Subcutaneous abdominal adipose tissue (tissue), 5 donors: ENCODE measurements around the gene BHLHE40.

Source experiments
- H3K27ac ChIP-seq: one replicate; pipeline ENCODE4 v1.7.0; 2013; ENCODE audit warnings: low read depth, mild to moderate bottlenecking, inconsistent platforms, low read length, moderate library complexity
- H3K27me3 ChIP-seq, 5 donors: one replicate each; pipeline ENCODE4 v1.7.0; 2013; ENCODE audit warnings: low read length in 5 of 5, inconsistent platforms in 1 of 5; ENCODE audit not compliant: control insufficient read depth in 5 of 5, insufficient read depth in 4 of 5
- H3K36me3 ChIP-seq, 5 donors: one replicate each; pipeline ENCODE4 v1.7.0; 2013; ENCODE audit warnings: low read length in 5 of 5; ENCODE audit not compliant: control insufficient read depth in 5 of 5, insufficient read depth in 5 of 5
- H3K4me1 ChIP-seq, 5 donors: one replicate each; pipeline ENCODE4 v1.7.0; 2013; ENCODE audit warnings: low read length in 5 of 5, mild to moderate bottlenecking in 3 of 5, moderate library complexity in 1 of 5; ENCODE audit not compliant: control insufficient read depth in 5 of 5, insufficient read depth in 5 of 5
- H3K4me3 ChIP-seq, 5 donors: one replicate each; pipeline ENCODE4 v1.7.0; 2013; ENCODE audit warnings: low read length in 5 of 5, low read depth in 1 of 5
- H3K9ac ChIP-seq, 5 donors: one replicate each; pipeline ENCODE4 v1.7.0; 2013; ENCODE audit warnings: low read length in 5 of 5, mild to moderate bottlenecking in 4 of 5, moderate library complexity in 3 of 5
- H3K9me3 ChIP-seq, 5 donors: one replicate each; pipeline ENCODE4 v1.7.0; 2013; ENCODE audit warnings: low read length in 5 of 5; ENCODE audit not compliant: control insufficient read depth in 5 of 5
- donor health status: healthy.
- donor health status: healthy.
- donor health status: healthy.
- donor health status: healthy.
- donor health status: healthy.

Gene BHLHE40

DNA sequence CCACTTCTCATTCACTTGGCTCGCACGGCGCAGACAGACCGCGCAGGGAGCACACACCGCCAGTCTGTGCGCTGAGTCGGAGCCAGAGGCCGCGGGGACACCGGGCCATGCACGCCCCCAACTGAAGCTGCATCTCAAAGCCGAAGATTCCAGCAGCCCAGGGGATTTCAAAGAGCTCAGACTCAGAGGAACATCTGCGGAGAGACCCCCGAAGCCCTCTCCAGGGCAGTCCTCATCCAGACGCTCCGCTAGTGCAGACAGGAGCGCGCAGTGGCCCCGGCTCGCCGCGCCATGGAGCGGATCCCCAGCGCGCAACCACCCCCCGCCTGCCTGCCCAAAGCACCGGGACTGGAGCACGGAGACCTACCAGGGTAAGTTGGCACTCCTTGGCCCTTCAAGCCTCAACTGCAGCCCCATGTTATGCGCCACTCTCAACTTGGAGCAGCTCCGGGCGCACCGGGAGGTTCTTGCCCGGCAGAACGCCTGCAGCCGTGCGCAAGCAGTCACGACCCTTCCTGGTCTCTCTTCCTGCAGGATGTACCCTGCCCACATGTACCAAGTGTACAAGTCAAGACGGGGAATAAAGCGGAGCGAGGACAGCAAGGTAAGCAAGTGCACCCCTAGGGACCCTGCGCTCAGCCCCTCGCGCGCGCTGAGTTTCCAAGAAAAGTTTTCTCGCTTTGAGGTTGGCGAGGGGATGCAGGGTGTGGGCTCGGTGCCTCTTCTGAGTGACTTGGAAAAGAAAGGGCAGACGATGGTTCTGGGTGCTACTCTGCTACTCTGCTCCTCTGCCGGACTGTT is at the start of gene BHLHE40:
TSS of gene BHLHE40 (plus strand) at position 10 of the 801 bp plus-strand sequence. CDS start at position 292, 282 bp downstream.
- H3K4me1 ChIP-seq: peaks cover 21 to 75% (median 66%) of the 10 kb centered on the region in 5 donors
- peak within 1 kb of the TSS; percentile 94 to 99 (median 97) for H3K4me3 ChIP-seq
- no peaks in the 10 kb centered on the region for H3K27me3 ChIP-seq
- H3K9ac ChIP-seq: peak within 1 kb of the TSS; percentile 82 to 99 (median 97)
- no peaks in the 10 kb centered on the region for H3K9me3 ChIP-seq
- peaks cover 3 to 31% (median 13%) of the 10 kb centered on the region in 5 donors for H3K36me3 ChIP-seq
- H3K27ac ChIP-seq: peak within 1 kb of the TSS; percentile 100

DNA sequence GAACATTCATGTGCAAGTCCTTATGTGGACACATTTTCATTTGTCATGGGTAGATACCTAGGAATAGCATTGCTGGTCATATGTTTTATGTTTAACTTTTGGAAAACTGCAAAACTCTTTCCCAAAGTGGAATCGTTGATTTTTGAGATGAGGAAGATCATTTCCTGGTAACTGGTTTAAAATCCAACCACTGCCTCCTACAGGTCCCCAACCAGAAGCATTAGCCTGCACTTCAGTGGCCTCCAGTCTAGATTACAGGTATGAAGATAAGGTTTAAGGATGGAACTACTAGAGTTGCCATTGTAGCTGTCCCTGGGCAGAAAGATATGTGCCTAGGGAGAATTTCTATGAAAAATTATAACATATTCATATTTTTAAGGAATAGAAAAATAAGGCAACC is 48.7 kb upstream of the BHLHE40 start:
- no peaks in the 10 kb centered on the region for H3K9me3 ChIP-seq
- H3K4me3 ChIP-seq: no peak overlapping the region
- no peak overlapping the region for H3K27ac ChIP-seq
- no peaks in the 10 kb centered on the region for H3K4me1 ChIP-seq
- H3K9ac ChIP-seq: no peak overlapping the region
- H3K27me3 ChIP-seq: no peaks in the 10 kb centered on the region
- no peaks in the 10 kb centered on the region for H3K36me3 ChIP-seq

DNA sequence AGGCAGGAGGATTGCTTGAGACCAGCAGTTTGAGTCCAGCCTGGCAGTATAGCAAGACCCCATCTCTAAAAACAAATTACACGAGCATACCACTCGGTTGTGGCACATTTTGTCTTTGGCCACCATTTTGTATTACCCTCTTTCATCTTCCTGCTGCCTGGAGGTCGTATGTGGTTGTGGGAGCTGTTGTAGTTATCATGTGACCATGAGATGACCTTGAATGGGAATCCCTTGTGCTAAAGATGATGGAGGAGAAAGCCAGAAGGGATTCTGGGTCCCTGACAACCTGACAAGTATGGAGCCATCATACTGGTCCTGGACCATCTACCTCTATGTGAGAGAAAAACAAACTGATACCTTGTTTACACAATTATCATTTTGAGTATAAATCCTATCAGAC is 45.2 kb upstream of the BHLHE40 start:
- no peaks in the 10 kb centered on the region for H3K4me1 ChIP-seq
- H3K9ac ChIP-seq: no peak overlapping the region
- H3K36me3 ChIP-seq: no peaks in the 10 kb centered on the region
- no peak overlapping the region for H3K4me3 ChIP-seq
- no peaks in the 10 kb centered on the region for H3K9me3 ChIP-seq
- H3K27me3 ChIP-seq: no peaks in the 10 kb centered on the region
- no peak overlapping the region for H3K27ac ChIP-seq

DNA sequence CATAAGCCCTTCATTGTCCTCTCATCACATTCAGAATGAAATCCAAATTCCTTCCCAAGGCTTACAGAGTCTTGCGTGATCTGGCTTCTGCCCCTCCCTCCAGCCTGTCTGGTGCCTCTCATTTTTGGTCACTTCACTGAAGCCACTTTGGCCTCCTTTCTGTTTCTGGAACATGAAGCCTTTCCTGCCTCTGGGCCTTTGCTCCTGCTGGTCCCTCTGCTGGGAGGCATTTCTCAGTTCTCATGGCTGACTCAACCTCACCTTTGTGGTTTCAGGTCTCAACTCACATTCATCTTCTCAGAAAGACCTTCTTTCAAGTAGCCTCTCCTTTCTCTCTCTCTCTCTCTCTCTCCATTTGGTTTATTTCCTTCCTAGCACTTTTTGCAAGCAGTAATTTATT is 43.9 kb upstream of the BHLHE40 start:
- no peak overlapping the region for H3K9ac ChIP-seq
- no peaks in the 10 kb centered on the region for H3K4me1 ChIP-seq
- no peaks in the 10 kb centered on the region for H3K36me3 ChIP-seq
- H3K9me3 ChIP-seq: no peaks in the 10 kb centered on the region
- H3K27ac ChIP-seq: no peak overlapping the region
- no peak overlapping the region for H3K4me3 ChIP-seq
- H3K27me3 ChIP-seq: no peaks in the 10 kb centered on the region

DNA sequence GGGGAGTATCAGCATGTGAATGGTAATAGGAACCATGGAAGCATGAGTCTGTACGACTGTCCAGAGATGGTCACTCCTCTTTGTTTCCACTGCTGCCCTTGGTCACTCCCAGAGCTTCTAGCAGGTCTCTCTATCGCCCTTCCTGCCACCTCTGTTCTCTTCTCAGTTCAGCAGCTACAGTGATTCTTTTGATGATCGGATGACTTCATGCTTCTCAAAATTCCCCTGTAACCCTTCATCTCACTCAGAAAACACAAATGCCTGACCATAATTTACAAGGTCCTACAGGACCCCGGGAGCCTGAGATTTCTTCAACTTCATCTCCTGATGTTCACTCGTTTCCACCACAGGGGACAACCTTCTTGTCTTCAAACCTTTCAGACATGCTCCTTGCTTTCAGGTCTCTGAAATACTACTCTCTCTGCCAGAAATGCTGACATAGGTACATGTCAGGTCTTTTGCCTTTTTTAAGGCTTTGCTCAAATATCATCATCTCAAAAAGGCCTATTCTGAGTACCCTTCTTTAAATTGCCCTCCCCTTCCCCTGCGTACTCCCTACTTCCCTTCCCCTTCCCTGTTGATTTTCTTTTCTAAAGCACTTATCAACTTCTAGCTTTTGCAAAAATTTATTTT is 42.1 kb upstream of the BHLHE40 start:
- Histone ChIP-seq H3K4me3 (no peak overlapping the region), H3K27me3 (no peaks in the 10 kb centered on the region), H3K4me1 (peaks cover 0 to 4% (median 0%) of the 10 kb centered on the region in 5 donors), H3K27ac (no peak overlapping the region), H3K9me3 (no peaks in the 10 kb centered on the region), H3K36me3 (no peaks in the 10 kb centered on the region), H3K9ac (no peak overlapping the region)

DNA sequence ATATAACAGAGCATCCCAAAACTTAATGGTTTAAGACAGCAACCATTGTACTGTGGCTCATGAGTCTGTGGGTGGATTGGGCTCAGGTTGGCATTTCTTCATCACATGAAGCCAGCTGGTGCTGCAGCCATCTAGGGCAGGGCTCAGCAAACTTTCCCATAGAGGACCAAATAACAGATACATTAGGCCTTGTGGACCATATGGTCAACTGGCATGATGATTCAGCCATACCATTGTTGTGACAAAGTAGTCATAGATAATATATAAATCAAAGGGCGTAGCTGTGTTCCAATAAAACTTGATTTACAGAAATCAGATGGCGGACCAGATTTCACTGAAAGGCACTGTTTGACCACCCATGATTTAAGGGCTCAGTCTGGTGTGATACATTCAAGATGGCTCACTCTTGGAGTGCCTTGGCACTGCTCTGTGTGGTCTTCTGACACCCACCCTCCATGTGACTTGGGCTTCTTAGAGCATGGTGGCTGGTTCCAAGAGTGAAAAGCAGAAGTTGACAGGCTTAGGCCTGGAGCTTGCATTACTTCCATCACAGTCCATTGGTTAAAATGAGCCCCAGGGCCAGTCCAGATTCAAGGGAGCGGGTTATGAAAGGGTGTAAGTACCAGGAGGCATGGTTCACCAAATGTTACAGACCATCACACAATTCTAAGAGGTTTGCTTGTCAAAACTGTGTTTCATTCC is 40.8 kb upstream of the BHLHE40 start:
- H3K4me1 ChIP-seq: peaks cover 0 to 4% (median 0%) of the 10 kb centered on the region in 5 donors
- no peaks in the 10 kb centered on the region for H3K9me3 ChIP-seq
- H3K27ac ChIP-seq: no peak overlapping the region
- H3K9ac ChIP-seq: no peak overlapping the region
- H3K36me3 ChIP-seq: no peaks in the 10 kb centered on the region
- no peaks in the 10 kb centered on the region for H3K27me3 ChIP-seq
- no peak overlapping the region for H3K4me3 ChIP-seq

DNA sequence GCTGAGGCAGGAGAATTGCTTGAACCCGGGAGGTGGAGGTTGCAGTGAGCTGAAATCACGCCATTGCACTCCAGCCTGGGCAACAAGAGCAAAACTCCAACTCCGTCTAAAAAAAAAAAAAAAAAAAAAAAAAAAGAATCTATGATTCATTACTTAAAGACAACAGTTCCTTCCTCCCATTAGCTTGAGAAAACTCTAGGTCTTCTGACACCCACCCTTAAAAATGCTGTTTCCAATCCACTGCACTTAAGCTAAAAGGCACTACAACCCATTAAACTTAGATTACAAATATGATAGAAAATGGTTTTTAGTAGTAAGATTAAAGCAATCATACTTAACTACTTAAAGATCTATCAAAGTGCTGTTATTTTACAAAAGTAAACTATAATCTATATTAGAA is 40.0 kb upstream of the BHLHE40 start:
- H3K9me3 ChIP-seq: no peaks in the 10 kb centered on the region
- no peak overlapping the region for H3K9ac ChIP-seq
- no peaks in the 10 kb centered on the region for H3K27me3 ChIP-seq
- no peaks in the 10 kb centered on the region for H3K36me3 ChIP-seq
- H3K4me1 ChIP-seq: peaks cover 0 to 4% (median 0%) of the 10 kb centered on the region in 5 donors
- H3K4me3 ChIP-seq: no peak overlapping the region
- no peak overlapping the region for H3K27ac ChIP-seq

DNA sequence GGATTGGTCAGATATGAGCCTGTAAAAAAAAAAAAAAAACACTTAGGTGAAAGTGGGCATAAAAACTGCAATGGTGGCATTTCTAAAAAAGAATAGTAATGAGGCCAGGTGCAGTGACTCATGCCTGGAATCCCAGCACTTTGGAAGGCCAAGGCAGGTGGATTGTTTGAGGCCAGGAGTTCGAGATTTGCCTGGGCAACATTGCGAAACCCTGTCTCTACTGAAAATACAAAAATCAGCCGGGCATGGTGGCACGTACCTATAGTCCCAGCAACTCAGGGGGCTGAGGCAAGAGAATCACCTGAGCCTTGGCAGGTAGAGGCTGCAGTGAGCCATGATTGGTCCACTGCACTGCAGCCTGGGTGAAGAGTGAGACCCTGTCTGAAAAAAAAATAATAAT is 38.3 kb upstream of the BHLHE40 start:
- H3K9ac ChIP-seq: no peak overlapping the region
- no peak overlapping the region for H3K27ac ChIP-seq
- peaks cover 0 to 4% (median 0%) of the 10 kb centered on the region in 5 donors for H3K4me1 ChIP-seq
- H3K27me3 ChIP-seq: no peaks in the 10 kb centered on the region
- H3K9me3 ChIP-seq: no peaks in the 10 kb centered on the region
- no peaks in the 10 kb centered on the region for H3K36me3 ChIP-seq
- H3K4me3 ChIP-seq: no peak overlapping the region

DNA sequence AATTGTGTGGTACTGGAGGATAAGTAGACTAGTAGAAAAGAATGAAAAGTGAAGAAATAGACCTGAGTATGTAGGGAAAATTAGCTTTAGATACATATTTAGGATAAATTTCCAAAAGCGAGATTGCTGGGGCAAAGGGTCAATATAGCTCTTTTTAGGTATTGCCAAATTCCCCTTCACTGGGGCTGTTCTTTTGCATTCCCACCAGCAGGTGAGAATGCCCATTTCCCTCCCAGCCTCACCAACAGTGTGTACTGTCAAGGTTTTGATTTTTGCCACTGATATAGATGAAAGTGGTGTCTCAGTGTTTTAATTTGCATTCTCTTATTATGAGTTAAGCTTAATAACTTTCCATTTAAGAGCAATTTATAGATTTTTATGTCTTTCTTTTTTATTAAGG is 35.7 kb upstream of the BHLHE40 start:
- Histone ChIP-seq H3K27ac (no peak overlapping the region), H3K4me3 (no peak overlapping the region), H3K9ac (no peak overlapping the region), H3K4me1 (peaks cover 0 to 4% (median 0%) of the 10 kb centered on the region in 5 donors), H3K9me3 (no peaks in the 10 kb centered on the region), H3K27me3 (no peaks in the 10 kb centered on the region), H3K36me3 (no peaks in the 10 kb centered on the region)

DNA sequence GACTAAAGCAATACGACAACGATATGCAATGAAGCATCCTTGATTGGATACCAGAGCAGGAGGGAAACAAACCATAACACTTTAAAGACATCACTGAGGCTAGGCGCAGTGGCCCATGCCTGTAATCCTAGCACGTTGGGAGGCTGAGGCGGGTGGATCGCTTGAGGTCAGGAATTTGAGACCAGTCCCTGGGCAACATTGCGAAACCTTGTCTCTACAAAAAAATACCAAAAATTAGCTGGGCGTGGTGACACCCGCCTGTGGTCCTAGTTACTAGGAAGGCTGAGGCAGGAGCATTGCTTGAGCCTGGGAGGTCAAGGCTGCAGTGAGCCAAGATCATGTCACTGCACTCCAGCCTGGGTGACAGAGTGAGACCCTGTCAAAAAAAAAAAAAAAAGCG is 33.9 kb upstream of the BHLHE40 start:
- Histone ChIP-seq H3K9me3 (no peaks in the 10 kb centered on the region), H3K36me3 (no peaks in the 10 kb centered on the region)

More for the DNA sequence above, 33.9 kb upstream of the BHLHE40 start:
- H3K27me3 ChIP-seq: no peaks in the 10 kb centered on the region
- H3K9ac ChIP-seq: no peak overlapping the region
- H3K4me1 ChIP-seq: peaks cover 1 to 22% (median 16%) of the 10 kb centered on the region in 5 donors
- H3K27ac ChIP-seq: no peak overlapping the region
- H3K4me3 ChIP-seq: no peak overlapping the region
